Stimulated activated CD4-positive, alpha-beta T cell treated with anti-CD3 and anti-CD28 coated beads, Interleukin-12 subunit alpha, Interleukin-12 subunit beta, amount 100 ng/mL, for 4 hours (primary cell): ENCODE results near the gene TASP1.
"Not testable (repeated sequence)": the region's sequence is repeated elsewhere in the genome, so short reads cannot be mapped to it uniquely, and the experiment has no call there.

ENCODE experiments used
- DNase-seq: peaks from one replicate; pipeline ENCODE4 v3.0.0-alpha.2; 2020

The TASP1 gene

DNA sequence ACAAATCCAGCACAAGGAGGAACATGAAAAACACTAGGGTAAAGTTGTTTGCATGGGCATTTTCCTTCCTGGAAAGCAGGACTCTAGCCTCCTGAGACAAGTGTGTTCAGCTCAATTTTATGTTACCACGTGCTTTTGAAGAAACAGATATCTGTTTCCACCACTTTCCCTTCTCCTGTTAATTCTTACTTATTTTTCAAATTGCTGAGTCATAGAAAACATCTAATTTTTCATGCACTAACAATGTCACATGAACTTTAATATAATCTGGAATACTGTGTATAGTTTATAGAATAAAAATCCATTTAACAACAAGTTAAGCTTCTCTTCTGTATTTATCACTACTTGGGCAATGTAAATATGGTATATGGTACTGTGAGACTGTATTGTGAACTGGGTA, 243.5 kb downstream of the TASP1 start:
- no peak for DNase-seq

GRCh38 chr20:13392391-13392790, 246.3 kb downstream of the TASP1 start:
- no peak for DNase-seq

GRCh38 chr20:13389115-13389514, 249.6 kb downstream of the TASP1 start:
- DNase-seq = no peak

DNA sequence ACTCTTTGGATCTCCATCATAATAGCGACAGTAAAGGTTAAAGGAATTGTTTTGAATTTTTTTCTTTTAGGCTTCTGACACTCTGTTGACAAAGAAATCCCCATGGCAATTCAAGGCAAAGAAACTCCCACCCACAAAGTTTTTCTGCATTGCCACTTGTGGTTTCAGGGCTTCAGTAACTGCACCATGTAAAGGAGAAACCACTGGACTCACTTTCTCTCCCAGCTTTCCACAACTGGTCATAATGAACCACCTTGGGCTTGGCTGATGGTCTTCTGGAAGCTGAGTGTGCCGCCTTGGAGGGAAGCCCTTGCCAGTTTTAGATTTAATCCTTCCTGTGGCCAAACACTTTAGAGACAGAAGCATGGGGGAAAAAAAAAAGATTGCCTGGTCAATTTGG, 254.6 kb downstream of the TASP1 start:
- no peak for DNase-seq

DNA sequence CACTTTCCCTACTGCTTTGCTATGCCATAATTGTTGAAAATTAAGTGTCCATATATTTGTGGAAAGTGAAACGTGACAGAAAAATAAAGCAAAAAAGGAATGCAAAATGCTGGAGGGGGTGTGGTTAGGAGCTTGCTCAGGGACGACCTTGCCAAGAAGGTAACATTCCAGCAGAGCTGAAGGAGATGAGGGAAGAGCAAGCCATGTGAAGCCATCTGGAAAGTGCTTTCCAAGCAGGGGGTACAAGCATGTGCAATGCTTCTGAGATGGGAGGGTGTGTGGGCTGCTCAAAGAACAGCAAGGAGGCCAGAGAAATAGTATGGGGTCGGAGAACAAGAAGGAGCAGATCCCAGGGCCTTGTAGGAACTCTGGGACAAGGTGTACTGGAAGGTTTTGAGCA, 255.9 kb downstream of the TASP1 start:
- DNase-seq = no peak

DNA sequence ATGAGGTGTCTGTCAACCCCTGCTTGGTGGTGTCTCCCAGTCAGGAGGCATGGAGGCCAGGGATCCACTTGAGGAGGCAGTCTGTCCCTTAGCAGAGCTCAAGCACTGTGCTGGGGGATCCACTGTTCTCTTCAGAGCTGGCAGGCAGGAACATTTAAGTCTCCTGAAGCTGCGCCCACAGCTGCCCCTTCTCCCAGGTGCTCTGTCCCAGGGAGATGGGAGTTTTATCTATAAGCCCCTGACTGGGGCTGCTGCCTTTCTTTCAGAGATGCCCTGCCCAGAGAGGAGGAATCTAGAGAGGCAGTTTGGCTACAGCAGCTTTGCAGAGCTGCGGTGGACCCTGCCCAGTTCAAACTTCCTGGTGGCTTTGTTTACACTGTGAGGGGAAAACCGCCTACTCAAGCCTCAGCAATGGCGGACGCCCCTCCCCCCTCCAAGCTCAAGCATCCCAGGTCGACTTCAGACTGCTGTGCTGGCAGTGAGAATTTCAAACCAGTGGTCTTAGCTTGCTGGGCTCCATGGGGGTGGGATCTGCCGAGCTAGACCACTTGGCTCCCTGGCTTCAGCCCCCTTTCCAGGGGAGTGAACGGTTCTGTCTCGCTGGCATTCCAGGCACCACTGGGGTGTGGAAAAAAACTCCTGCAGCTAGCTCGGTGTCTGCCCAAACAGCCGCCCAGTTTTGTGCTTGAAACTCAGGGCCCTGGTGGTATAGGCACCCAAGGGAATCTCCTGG, 258.1 kb downstream of the TASP1 start:
- DNase-seq = not testable (repeated sequence)

GRCh38 chr20:13373400-13373799, 265.3 kb downstream of the TASP1 start:
- DNase-seq = no peak

DNA sequence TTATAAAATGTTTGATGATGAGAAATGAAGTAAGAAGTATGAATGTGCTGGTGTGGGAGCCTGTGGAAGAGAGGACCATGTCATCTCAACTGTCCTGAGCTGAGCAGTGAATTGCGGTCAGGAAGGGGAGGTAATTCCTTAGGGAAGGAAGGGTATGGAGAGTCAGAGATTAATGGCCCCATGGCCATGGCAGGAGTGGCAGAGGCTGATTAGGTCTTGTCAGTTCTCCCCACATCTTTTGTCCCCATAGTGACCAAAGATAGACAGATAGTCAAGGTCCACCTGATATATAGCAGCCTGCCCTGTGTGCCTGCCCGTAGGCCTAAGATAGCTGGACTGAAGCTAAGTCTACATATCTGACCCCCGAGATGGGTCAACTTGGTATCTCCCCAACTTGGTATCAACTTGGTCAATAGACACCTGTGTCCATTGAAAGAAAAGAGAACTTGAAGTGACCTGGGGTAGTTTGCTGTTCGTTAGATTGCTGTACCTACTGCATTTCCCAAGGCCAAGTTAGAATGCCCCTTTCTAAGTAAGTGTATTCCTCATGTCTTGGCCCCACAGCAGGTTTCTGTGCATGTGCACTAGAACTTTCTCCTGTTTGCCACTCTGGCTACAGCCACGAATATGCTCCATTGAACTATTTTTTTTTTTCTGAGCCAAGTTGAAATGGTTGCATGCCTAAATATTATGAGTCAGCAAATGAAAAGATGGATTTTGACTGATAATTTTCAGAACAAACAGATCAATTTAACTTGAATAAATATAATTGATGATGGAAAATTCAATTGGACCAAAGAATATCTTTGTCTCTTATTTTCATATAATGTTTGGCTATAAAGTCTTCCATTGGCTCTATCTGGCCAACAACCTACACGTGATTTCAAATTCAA, 274.2 kb downstream of the TASP1 start:
- DNase-seq = no peak

GRCh38 chr20:13363473-13363872, 275.3 kb downstream of the TASP1 start:
- DNase-seq = no peak

- DNase-seq = not testable (repeated sequence)
These were observed 276.6 kb downstream of the TASP1 start for GRCh38 chr20:13362165-13362564.

DNA sequence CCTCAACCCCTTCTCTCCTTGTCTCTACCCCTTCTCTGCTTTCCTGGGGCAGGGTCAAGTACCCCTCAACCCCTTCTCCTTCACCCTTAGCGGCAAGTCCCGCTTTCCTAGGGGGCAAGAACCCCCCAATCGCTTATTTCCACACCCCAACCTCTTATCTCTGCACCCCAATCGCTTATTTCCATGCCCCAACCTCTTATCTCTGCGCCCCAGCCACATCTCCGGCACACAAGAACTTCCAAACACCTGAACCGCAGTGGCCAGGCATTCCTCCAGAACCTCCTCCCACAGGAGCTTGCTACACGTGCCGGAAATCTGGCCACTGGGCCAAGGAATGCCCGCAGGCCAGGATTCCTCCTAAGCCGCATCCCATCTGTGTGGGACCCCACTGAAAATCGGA, 279.8 kb downstream of the TASP1 start:
- DNase-seq = not testable (repeated sequence)

DNA sequence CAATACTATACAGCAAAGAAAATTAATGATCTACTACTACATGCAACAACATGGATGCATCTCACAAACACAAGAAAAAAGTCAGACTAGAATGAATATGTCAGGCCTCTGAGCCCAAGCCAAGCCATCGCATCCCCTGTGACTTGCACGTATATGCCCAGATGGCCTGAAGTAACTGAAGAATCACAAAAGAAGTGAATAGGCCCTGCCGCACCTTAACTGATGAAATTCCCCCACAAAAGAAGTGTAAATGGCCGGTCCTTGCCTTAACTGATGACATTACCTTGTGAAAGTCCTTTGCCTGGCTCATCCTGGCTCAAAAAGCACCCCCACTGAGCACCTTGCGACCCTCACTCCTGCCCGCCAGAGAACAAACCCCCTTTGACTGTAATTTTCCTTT, 280.9 kb downstream of the TASP1 start:
- not testable (repeated sequence) for DNase-seq

DNA sequence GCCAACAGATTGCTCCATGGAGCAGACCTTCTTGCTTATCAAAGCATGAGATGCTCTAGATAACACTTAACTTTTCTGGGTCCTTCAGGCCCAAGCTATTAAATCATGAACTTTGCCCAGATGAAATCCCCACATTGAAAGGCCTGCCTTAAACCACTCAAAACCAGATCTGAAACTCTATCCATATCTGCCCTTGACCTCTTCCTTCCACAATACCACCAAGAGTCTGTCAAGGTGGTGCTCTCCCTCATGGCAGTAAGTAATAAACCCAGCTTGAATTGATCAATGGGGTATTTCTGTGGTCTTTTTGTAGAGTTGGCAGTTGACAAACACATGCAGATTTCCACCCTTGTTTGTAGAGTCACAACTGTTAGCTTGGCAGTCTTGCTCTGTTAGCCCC, 282.1 kb downstream of the TASP1 start:
- DNase-seq = no peak

DNA sequence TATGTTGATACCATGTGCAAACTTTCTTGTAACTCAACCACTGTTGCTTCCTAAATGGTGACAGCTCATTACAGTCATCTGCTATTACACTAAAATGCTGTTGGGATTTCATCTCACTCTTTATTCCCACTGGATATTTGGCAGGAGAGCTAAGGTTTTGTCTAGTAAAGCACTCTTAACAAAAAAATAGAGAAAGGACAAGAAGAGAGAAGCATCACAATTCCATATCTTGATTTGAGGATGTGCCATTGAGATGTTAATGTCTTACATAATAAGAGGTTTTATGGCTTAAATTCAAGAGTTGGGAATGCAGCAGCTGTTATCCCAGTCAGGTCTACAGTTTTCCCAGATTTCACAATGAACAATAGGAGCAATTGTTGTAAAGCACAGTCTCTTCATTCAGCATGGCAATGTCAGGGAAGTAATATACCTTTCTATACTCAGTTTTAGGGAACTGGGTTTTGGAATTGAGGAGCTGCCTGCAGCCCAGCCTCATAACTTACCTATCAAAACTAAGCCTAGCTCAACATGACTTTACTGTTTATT, 282.7 kb downstream of the TASP1 start:
- no peak for DNase-seq

DNA sequence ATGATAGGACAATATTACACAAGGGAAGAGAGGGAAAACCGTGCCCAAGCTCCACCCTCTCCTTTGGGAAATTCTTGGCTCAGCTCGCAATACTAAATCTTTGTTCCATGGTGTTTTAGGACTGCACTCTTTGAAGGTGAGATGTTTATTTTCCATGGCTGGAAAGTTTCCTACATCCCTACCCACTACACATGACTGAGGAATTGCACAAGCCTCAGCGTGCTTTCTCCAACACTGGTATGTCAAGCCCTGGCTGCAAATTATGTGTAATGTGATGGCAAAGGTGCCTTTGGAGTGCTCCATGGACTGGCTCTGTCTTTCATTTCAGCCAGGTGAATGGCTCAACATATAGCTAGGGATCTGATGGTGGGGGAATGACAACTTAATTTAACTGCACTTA, 283.3 kb downstream of the TASP1 start:
- DNase-seq = no peak

DNA sequence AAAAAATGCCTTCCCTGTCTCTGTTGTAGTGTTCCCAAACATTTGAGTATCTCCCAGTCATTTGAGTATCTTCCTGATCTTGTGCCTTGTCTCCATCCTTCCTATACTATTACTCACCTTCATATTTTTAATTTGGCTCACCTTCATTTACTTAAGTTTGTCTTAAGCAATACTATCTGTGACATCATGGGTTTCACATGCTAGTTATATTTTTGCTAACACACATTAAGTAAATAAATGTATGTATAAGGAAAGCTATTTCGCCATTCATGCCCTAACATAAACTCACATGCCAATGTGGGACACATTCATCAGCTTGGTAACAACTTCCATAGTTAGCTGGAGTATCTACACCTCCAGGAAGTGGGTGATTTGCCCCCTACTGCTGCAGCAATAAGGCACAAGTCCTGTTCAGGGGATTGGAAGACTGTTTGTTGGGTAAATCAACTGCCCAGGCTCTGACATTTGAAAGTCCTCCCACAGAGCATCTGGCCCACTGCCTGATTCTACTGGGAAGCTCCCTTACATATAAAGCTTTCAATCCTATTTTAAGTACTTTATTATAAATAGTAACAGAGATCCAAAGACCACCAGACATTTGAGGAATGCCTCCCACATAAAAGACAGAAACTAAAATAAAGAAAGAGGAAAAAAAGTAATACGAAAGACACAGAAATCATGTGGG, 285.3 kb downstream of the TASP1 start:
- no peak for DNase-seq

DNA sequence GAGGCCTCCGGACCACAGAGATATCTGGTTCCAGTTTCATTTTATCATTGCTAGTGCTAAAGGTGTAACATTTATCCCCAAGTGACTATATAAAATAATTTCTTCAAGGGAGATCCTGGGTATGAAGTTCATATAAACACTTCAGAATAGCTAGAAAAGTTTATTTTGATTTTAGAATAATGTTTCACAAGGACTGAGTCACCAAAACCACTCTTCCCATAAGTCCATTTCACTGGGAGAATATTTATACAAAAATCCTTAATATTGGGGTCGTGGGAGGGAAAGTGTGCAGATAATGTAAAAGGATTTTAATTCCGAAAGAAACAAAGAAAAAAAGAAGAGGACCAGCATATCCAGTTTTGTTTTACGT, 289.5 kb downstream of the TASP1 start:
- DNase-seq = no peak

- DNase-seq = no peak
These were observed 290.2 kb downstream of the TASP1 start for GRCh38 chr20:13348311-13349234.

DNA sequence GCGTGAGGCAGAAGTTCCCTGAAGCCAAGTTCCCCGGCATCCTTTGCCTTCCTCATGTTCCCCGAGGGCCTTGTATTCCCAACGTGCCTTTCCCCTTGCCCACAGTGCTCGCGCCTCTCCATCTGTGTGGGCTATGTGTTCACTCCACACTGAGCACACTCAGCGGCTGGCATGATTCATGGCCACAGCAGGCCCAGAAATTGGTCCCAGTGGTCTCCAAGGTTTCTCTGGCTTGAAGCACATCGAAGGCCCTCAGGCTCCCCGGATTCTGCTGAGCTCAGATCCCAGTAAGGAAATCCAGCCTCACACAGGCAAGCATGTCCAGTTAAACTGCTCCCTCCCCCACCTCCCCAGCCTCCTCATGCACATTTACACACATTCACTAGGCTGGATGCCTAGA, 294.1 kb downstream of the TASP1 start:
- DNase-seq = no peak

DNA sequence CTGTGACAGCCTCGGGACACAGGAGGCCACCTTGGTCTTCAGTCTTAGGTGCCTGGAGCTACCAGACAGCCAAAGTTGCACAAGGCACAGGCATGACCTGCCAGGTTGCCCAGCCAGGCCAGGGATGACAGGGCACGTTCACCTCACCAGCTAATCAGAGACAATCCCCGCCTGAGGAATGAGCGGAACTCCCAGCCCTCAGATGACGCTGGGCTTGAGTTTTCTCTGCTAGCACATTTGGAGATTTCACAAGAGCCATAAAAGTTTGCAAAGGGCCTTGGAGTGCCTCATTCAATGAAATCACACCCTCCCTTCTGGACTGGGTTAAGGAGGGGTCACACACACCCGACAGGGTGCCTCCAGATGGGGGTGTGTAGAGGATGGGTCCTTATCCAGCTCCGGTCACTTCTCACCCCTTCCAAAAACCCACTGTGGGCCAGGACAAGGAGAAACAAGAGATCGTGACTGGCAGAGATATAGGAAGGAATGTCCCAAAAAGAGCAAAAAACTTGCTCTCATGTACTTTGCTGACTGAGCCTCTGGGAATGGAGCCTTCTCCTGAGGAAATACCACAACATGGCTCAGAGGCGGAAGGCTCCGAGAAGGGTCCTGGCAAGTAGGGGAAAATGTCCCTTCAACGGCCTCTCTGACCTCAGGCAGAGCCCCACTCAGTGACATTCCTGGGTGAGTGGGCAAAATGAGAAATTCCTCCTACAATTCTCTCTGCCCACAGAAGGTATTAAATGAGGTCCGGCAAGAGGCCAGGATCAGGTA, 296.1 kb downstream of the TASP1 start:
- no peak for DNase-seq

GRCh38 chr20:13341737-13342393, 296.9 kb downstream of the TASP1 start:
- no peak for DNase-seq
